ENCODE measurements around the gene CYP2C8. TPM values are rescaled to one million over a fixed set of nuclear protein-coding genes. Genes with fewer than 3 reads are reported as not detected.

Gene CYP2C8
- total RNA-seq, 2 donors from 2014 or later, result not detected

DNA sequence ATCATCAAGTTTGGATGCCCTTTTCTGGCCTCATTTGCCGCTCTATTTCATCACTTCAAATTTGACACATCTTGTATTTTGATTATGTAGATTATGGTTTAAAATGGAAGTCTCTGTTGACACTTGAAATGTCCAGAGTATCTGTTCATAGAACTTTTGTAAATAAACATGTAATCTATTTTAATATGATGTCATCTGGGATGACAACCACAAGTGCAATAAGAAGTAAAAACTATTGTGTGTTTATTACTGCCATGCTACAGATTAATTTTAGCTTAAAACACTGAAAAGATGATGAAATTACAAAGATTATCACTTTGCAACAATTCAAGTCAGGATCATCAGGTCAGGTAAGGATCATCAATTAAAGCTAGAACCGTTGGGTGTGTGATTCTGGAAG, 30.0 kb downstream of the CYP2C8 start:
- Histone ChIP-seq H3K36me3 (no peaks in the 10 kb centered on the region), H3K27ac (no peak overlapping the region), H3K27me3 (replicated peaks; ENCODE audit: insufficient read depth) (no peaks in the 10 kb centered on the region), H3K9me3 (no peaks in the 10 kb centered on the region), H3K4me3 (no peak overlapping the region), H3K4me1 (ENCODE audit: control insufficient read depth in 1 of 2, low read depth in 2 of 2) (no peaks in the 10 kb centered on the region)
- DNase-seq (ENCODE audit: low spot score) (no peak), ATAC-seq (ENCODE audit: insufficient number of reproducible peaks, low FRiP score, low read depth) (no peak)
- TF ChIP-seq, protein P1, sequence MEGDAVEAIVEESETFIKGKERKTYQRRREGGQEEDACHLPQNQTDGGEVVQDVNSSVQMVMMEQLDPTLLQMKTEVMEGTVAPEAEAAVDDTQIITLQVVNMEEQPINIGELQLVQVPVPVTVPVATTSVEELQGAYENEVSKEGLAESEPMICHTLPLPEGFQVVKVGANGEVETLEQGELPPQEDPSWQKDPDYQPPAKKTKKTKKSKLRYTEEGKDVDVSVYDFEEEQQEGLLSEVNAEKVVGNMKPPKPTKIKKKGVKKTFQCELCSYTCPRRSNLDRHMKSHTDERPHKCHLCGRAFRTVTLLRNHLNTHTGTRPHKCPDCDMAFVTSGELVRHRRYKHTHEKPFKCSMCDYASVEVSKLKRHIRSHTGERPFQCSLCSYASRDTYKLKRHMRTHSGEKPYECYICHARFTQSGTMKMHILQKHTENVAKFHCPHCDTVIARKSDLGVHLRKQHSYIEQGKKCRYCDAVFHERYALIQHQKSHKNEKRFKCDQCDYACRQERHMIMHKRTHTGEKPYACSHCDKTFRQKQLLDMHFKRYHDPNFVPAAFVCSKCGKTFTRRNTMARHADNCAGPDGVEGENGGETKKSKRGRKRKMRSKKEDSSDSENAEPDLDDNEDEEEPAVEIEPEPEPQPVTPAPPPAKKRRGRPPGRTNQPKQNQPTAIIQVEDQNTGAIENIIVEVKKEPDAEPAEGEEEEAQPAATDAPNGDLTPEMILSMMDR (IDR thresholded peaks at IDR 0.05), result no peak

- no peaks in the 10 kb centered on the region for H3K9me3 ChIP-seq
- TF ChIP-seq, protein P1 (IDR thresholded peaks at IDR 0.05), result no peak
- no peaks in the 10 kb centered on the region for H3K4me1 ChIP-seq (ENCODE audit: control insufficient read depth in 1 of 2, low read depth in 2 of 2)
- H3K36me3 ChIP-seq, result no peaks in the 10 kb centered on the region
- DNase-seq (ENCODE audit: low spot score), result no peak
- no peak for ATAC-seq (ENCODE audit: insufficient number of reproducible peaks, low FRiP score, low read depth)
- H3K4me3 ChIP-seq, result no peak overlapping the region
- no peaks in the 10 kb centered on the region for H3K27me3 ChIP-seq (replicated peaks; ENCODE audit: insufficient read depth)
- no peak overlapping the region for H3K27ac ChIP-seq
Measured at GRCh38 chr10:95035332-95036295, 33.7 kb downstream of the CYP2C8 start.

- Histone ChIP-seq H3K27me3 (replicated peaks; ENCODE audit: insufficient read depth) (no peaks in the 10 kb centered on the region), H3K4me1 (ENCODE audit: control insufficient read depth in 1 of 2, low read depth in 2 of 2) (no peaks in the 10 kb centered on the region), H3K9me3 (no peaks in the 10 kb centered on the region), H3K27ac (no peak overlapping the region), H3K4me3 (no peak overlapping the region), H3K36me3 (no peaks in the 10 kb centered on the region)
- TF ChIP-seq, protein P1 (IDR thresholded peaks at IDR 0.05), result no peak
- DNase-seq (ENCODE audit: low spot score) (no peak), ATAC-seq (ENCODE audit: insufficient number of reproducible peaks, low FRiP score, low read depth) (no peak)
Measured at GRCh38 chr10:95034401-95034800, 34.9 kb downstream of the CYP2C8 start.

- TF ChIP-seq, protein P1 (IDR thresholded peaks at IDR 0.05), result no peak
- ATAC-seq (ENCODE audit: insufficient number of reproducible peaks, low FRiP score, low read depth) (no peak), DNase-seq (ENCODE audit: low spot score) (no peak)
- H3K4me1 ChIP-seq (ENCODE audit: control insufficient read depth in 1 of 2, low read depth in 2 of 2), result no peaks in the 10 kb centered on the region
- no peak overlapping the region for H3K4me3 ChIP-seq
- no peaks in the 10 kb centered on the region for H3K9me3 ChIP-seq
- no peaks in the 10 kb centered on the region for H3K27me3 ChIP-seq (replicated peaks; ENCODE audit: insufficient read depth)
- no peak overlapping the region for H3K27ac ChIP-seq
- no peaks in the 10 kb centered on the region for H3K36me3 ChIP-seq
Measured at GRCh38 chr10:95031656-95032055, 37.6 kb downstream of the CYP2C8 start.

- TF ChIP-seq, protein P1 (IDR thresholded peaks at IDR 0.05), result no peak
- H3K4me1 ChIP-seq (ENCODE audit: control insufficient read depth in 1 of 2, low read depth in 2 of 2), result no peaks in the 10 kb centered on the region
- no peak for DNase-seq (ENCODE audit: low spot score)
Measured at GRCh38 chr10:95026461-95026860, 42.8 kb downstream of the CYP2C8 start.

More at GRCh38 chr10:95026461-95026860, 42.8 kb downstream of the CYP2C8 start:
- H3K9me3 ChIP-seq, result no peaks in the 10 kb centered on the region
- no peak for ATAC-seq (ENCODE audit: insufficient number of reproducible peaks, low FRiP score, low read depth)
- no peaks in the 10 kb centered on the region for H3K36me3 ChIP-seq
- no peak overlapping the region for H3K4me3 ChIP-seq
- H3K27me3 ChIP-seq (replicated peaks; ENCODE audit: insufficient read depth), result no peaks in the 10 kb centered on the region
- no peak overlapping the region for H3K27ac ChIP-seq

Measured in thoracic aorta (tissue), 2 donors.